ENCODE data around the gene ACAA2.

ACAA2 gene

GRCh38 chr18:49813319-49814146 lies at the start of gene ACAA2:
Gene ACAA2, minus strand, starts transcription at chr18:49813533. Its CDS starts 49 bp downstream, at chr18:49813484.
- peak; percentile 95 for DNase-seq

DNA sequence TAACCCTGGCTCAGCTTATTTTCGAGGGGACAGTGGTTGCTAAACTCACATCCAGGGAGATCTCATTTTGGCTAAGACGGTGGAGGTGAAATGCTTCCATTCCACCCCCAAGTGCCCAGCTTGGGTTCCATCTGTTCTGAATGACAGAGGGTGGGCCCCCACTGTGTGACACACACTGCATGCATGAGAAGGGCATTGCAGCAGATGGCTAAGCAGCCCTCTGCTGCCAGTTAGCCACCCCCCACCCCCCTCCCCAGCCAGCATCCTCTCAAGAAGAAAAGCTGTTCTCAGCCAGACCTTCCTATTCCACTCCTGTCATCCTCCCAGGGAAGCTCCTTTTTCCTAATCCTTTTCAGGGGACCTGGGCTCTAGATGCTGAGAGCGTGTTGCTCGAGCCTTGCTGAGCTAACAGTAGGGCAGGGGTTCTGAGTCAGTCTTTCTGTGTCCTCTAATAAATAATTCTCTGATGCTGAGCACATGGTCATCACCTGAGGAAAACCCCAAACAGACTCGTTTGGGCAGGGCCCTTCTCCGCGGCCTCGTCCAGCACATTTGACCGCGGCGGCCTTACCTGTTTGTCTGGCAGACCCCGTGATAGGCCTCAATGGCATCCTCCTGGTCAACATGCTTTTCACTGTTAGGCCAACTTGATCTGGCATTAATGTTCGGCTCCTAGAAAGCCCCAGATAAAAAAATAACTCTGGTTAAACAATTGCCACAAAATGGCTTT lies 49.5 kb upstream of the ACAA2 start:
- peak; percentile 25 for DNase-seq

DNA sequence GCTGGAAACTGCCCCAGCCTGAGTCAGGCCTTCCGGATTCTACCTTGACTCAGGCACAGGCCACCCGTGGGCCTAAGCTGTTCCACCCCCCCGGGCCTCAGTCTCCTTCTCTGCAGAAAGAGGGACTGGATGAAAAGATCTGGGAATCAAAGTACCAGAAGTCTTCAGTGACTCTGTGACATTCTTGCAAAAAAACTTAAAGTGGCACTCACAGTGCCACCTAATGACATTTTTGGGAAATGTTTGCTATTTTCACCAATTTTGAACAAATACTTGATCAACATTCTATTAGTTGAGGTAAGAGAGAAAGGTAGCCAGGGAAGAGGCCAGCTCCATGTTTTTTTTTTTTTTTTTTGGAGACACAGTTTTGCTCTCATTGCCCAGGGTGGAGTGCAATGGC lies 48.3 kb upstream of the ACAA2 start:
- DNase-seq = no peak

GRCh38 chr18:49859725-49860124 lies 46.4 kb upstream of the ACAA2 start:
- DNase-seq = no peak

DNA sequence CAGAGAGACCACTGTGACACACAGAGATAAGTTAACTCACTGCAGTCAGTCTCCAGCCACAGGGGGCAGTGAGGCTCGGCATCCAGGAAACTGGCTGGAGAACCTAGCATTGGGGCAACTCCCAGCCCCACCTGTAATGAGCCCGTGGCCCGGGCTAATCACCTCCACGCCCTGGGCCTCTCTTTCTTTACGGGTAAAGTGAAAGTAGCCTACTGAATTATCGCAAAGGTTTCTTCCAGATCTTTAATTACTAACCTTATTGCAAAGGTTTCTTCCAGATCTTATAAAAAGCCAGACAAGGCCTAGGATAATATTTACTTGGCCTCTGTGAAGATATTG lies 45.7 kb upstream of the ACAA2 start:
- no peak for DNase-seq

GRCh38 chr18:49858309-49859020 lies 45.1 kb upstream of the ACAA2 start:
- DNase-seq = peak; percentile 84

DNA sequence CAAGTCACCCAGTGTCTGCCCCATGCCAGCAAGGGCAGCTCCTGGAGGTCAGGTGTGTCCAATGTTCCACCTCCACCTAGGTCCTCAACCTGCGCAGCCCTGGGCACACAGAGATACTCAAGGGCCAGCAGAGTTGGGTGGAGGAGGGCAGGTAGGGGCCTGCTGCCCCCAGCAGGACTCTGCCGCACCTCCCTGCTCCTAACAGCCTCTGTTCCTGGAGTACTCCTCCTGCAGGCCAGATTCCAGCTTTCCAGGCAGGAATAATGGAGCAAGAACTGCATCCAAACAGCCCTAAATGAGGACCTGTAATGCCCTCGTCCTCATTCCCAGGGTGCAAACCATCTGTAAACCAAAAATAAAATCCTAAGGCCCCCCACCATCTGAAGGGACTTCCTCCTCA lies 44.4 kb upstream of the ACAA2 start:
- DNase-seq = no peak

GRCh38 chr18:49856496-49856895 lies 43.2 kb upstream of the ACAA2 start:
- DNase-seq = no peak

DNA sequence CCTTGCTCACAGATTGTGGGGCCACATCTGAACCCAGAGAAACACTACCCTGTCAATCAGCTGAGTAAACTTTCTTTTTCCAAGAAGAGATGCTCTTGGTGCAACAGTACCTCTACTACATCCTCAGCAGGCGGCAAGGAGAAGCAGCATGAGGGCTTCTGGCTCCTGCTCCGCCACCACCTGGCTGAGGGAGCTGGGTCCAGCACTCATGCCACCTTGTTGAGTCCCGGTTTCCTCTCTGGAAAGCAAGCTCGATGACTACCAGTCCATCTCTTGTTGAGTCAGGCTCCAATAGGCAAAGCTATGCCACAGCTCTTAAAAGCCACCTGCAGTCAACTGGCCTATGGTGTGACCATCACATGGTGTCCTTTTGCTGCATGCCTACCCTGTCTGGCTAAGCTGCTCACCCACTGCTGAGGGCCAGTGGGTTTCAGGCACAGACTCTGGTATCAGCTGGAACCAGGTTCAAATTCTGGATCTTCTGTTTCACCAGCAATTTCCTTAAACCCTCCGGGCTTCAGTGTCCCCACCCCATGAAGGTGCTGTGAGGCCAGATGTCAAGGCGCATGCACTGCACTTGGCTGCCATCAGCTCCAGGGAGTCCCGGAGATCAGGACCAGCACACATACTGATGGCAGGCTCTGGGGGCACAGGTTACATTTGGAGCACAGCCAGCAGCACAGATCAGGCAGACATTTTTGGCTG lies 42.5 kb upstream of the ACAA2 start:
- no peak for DNase-seq

GRCh38 chr18:49854681-49855080 lies 41.3 kb upstream of the ACAA2 start:
- no peak for DNase-seq

GRCh38 chr18:49853436-49853835 lies 40.1 kb upstream of the ACAA2 start:
- no peak for DNase-seq

DNA sequence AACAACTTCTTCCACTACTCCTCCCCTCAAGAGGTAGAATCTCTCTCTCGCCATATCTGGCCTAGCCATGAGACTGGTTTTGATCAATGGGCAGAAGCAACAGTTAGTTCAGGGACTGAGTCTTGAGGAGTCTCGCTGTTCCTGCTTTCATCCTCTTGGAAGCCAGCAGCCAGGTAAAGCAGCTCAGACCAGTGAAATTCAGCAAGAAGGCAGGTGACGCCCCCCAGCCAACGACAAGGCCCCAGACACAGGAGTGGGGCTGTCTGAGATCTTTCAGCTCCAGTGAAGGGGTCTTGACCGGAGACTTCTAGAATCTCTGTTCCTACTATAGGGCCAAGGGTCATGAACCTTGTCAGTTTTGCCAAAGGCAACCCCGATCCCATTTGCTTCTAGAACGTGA lies 39.7 kb upstream of the ACAA2 start:
- no peak for DNase-seq

DNA sequence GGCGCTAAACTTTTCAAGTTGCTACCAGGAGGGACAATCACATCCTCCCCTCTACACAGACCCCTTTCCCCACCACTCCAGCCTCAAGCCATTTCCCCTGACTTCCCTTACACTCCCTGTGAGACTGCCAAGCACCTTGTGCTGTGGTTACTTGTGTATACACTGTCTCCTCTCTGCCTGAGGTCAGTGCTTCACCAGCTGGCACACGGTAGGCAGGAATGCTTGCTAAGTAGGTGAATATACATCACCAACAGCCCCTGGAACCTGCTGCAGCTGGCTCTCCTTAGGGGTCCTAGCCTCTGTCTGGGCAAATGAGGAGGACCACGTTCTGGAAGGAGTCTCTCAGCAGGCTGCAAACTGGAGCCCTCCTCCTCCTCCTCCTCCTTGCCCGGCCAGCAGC lies 38.3 kb upstream of the ACAA2 start:
- DNase-seq = no peak

- DNase-seq = no peak
Observed at GRCh38 chr18:49850636-49851035, 37.3 kb upstream of the ACAA2 start.

GRCh38 chr18:49849331-49850217 lies 36.2 kb upstream of the ACAA2 start:
- DNase-seq = peak; percentile 67

DNA sequence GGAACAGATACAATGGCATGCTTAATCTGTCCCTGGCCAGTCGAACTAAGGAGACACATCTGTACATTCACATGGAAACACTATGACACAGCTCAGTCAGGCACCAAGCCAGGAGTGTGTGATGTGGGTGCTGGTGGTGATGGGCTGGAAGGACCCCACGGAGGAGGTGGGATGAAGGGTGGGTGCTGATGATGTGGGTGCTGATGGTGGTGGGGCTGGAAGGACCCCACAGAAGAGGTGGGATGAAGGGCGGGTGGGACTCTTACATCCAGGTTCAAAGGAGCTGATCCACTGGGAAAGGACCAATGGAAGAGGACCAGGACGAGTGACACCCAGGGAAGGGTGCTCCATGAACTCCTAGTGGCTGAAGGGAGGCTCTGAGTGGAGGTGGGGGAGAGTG lies 34.8 kb upstream of the ACAA2 start:
- DNase-seq = no peak

DNA sequence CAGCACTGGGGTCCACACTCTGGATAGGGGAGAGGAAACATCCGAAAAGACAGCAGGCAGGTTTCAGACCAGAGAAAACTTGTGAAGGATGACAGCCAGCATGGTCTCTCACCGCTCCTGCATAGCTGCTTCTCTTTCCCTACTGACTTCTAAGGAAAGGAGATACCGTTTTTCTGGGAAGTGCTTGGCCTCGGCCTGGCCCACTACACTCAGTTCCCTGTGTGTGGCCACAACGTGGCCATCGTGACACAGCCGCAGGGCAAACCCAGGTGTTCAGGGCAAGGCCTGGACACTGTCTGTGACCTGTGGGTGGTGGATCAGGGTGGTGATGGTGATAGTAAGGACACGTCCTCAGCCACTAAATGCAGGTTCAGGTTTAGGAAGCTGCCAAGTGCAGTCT lies 34.2 kb upstream of the ACAA2 start:
- DNase-seq = no peak

- DNase-seq = no peak
Observed at GRCh38 chr18:49846718-49847470, 33.6 kb upstream of the ACAA2 start.

DNA sequence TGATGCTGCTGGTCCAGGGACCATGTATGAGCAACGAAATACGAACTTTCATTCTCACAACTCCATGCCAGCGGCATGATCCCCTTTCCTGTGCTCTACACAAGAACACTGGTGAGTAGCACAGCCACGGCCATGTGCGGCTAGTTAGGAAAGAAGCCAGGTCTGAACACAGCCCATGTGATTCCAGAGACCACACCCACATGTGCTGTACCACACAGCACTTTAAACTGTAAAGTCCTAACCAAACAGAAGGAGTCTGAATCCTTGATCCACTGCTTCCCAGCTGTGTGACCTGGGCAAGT lies 33.0 kb upstream of the ACAA2 start:
- no peak for DNase-seq

- DNase-seq = peak; percentile 32
Observed at GRCh38 chr18:49845629-49846360, 32.5 kb upstream of the ACAA2 start.

GRCh38 chr18:49844903-49845302 lies 31.6 kb upstream of the ACAA2 start:
- DNase-seq = no peak

Data from retina (tissue), 1 donor.